ENCODE measurements around the gene RMRP.

DNA sequence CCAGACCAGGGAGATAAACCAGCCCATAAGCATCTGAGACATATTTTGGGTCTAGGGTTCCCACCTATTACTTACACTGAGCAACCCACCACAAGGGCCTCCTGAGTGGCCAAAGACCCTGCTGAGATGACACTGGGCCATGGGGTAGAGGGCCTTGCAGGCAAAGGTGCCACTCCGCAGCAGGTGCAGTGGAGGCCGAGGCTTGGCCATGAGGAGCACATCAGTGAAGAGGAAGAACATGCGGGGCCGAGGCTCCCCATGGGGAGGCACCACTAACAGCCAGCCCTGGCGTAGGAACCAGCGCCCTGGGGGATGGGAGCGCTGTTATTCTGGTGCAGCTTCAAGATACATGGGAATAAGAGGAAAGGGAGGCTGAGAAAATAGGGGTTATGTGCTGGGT is 4.6 kb upstream of the RMRP start:
- TF ChIP-seq CTCF (IDR thresholded peaks at IDR 0.05; ENCODE audit: poor library complexity) (no peak), EZH2 (IDR thresholded peaks at IDR 0.05; ENCODE audit: borderline replicate concordance) (no peak), EZH2phosphoT487 (IDR thresholded peaks at IDR 0.05; ENCODE audit: low read depth, severe bottlenecking, unreplicated experiment) (no peak)
